Left kidney (tissue), 2 donors: ENCODE data around the gene KRTAP1-4. TPM values are rescaled to one million over a fixed set of nuclear protein-coding genes. Genes with fewer than 3 reads are reported as not detected.
"Not testable (repeated sequence)": the region's sequence is repeated elsewhere in the genome, so short reads cannot be mapped to it uniquely, and the experiment has no call there.

Experiments
- DNase-seq: peaks from one replicate; pipeline ENCODE4 v3.0.0-alpha.2; 2013
- polyA plus RNA-seq: library from polyadenylated mRNA; unstranded; fragments of 120-200 nt; gene quantifications from one replicate; pipeline ENCODE4 v1.2.1, GENCODE V29; 2013; ENCODE audit not compliant: insufficient read length

The KRTAP1-4 gene
- polyA plus RNA-seq, 1 donor: not detected

DNA sequence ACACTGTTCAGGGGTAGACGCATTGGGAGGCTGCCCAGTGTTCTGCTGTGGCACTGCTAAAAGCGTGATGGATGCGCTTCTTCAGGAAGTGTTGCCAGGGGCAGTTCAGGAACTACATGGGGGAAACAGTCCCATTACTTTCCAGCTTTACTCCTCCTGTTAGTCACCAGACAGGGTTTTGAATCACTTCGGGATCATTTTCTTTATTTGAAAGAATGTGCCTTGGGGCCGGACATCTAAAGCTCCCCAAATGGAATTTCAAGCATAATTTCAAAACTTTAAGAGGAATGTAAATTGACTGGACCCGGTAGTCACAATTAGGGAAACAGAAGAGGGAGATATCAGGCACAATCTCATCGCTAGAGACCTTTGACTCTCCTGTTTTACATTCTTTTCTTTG lies 18.4 kb upstream of the KRTAP1-4 start:
- no peak for DNase-seq

DNA sequence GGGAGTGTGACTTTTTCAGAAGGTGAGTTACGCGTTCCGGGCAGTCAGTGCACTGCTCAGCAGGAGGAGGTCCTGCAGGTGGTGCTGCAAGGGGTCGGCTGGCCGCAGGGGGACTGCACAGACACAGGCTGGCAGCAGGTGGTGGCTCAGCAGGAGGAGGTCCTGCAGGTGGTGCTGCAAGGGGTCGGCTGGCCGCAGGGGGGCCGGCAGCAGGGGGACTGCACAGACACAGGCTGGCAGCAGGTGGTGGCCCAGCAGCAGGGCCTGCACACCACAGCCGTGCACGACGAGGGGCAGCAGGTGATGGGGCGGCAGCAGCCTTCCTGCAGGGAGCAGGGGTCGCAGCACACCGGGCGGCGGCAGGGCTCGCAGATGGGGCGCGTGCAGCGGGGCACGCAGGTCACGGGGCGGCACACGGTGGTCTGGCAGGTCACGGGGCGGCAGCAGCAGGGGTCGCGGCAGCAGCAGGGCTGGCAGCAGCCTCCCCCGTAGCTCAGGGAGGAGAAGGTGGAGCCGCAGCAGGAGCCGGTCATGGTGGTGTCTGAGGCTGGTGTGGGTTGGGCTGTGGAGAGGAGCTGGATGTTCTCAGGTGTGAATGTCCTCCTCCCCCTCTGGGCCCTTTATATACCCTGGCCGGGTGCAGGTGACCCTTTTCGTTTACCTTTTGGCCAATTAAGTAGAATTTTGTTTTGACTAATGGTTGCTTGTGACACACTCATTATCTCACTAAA lies 16.9 kb upstream of the KRTAP1-4 start, which contains the start of gene KRTAP2-1:
Gene KRTAP2-1 (minus strand): TSS at position 582 of the 731 bp plus-strand sequence. CDS start 49 bp downstream, at position 533.
- not testable (repeated sequence) for DNase-seq

- DNase-seq: no peak
These were observed 13.0 kb upstream of the KRTAP1-4 start for GRCh38 chr17:41042953-41043352.

GRCh38 chr17:41040783-41041571 lies 11.0 kb upstream of the KRTAP1-4 start, which contains the start of gene KRTAP1-1:
TSS of gene KRTAP1-1 (minus strand) at chr17:41041450. CDS start at chr17:41041397, 53 bp downstream.
- not testable (repeated sequence) for DNase-seq

GRCh38 chr17:41037853-41038350 lies 7.9 kb upstream of the KRTAP1-4 start:
- no peak for DNase-seq

- DNase-seq: not testable (repeated sequence)
These were observed 4.4 kb upstream of the KRTAP1-4 start, which contains the start of gene KRTAP1-3 for GRCh38 chr17:41034346-41034935. TSS of gene KRTAP1-3 (minus strand) at chr17:41034874. CDS start at chr17:41034821, 53 bp downstream.

- no peak for DNase-seq
These were observed 3.1 kb downstream of the KRTAP1-4 start, which contains the start of gene KRTAP1-5 for GRCh38 chr17:41026715-41027471. TSS of gene KRTAP1-5 (minus strand) at chr17:41027208. CDS start at chr17:41027155, 53 bp downstream.

- DNase-seq: no peak
These were observed 5.3 kb downstream of the KRTAP1-4 start for GRCh38 chr17:41024697-41025096.

DNA sequence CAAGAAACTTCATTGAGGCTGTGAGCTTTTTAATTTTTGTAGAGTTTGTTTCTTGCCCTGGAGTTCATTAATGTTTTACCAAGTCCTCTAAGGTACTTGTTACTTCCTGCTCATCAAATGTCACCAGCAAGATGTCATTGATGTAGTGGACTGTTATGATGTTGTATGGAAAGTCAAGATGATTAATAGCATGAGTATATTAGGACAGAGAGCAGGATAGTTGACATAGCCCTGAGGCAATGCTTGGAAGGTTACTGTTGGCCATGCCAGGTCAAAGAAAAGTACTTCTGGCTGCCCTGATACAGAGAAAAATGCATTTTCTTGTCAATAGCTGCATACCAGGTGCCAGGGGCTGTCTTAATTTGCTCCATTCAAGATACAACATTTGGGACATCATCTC lies 9.7 kb downstream of the KRTAP1-4 start:
- DNase-seq: no peak

GRCh38 chr17:41019415-41019814 lies 10.6 kb downstream of the KRTAP1-4 start:
- DNase-seq: no peak

DNA sequence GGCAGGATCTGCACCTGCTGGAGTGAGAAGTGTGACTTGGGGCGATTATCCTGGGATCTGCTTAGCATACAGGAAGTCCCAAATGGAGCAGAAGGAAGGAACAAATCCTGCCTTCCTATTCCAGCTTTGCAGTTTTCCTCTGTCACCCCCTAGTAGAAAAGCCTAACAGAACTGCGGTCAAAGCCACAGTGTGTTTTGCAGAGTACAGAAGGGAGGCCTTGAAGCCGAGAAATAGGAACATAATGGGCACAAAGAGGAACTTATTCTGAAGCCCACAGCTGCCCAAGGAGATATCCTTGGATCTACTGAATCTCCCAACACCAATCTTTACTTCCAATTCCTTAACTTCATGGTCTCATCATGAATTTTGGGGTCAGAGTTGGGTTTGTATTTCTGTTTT lies 11.5 kb downstream of the KRTAP1-4 start:
- no peak for DNase-seq

- no peak for DNase-seq
These were observed 13.3 kb downstream of the KRTAP1-4 start for GRCh38 chr17:41016578-41017215.

DNA sequence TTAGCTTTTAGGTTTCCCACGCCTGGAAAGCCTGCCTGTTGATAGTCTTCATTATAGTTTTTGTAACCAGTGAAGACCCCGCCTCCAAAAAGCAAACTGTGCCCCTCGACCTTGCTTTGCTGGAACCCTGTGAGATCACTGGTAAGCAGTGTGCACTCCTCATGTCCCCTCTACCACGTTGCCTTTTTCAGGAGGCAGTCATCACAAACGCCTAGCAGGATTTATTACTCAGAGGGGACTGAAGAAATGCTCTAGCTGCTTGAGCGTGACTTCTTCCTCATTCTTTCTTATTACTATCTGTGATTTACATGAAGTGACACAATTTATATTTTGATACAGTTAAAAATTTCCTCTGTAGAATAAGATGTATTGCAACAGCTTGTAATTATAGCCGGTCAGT lies 14.5 kb downstream of the KRTAP1-4 start:
- no peak for DNase-seq

DNA sequence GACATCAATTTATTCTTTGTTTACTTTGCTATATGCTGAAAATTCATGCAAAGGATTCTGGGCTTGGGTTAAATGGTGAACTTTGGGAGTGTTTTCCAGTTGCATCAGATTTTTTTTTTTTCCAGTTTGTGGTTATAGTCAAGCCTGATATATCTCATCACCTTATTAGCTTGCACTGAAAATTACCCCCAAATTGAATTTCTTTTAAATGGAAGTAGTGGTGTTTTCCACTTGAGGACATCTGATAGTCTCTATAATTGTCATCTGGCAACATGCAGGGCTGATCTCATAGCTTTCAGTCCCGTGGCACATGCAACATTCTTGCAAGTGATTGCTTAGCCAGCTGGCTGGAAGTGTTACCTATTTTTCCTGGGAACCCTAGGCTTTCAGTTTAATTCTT lies 16.4 kb downstream of the KRTAP1-4 start:
- no peak for DNase-seq

- no peak for DNase-seq
These were observed 16.8 kb downstream of the KRTAP1-4 start for GRCh38 chr17:41013181-41013580.

DNA sequence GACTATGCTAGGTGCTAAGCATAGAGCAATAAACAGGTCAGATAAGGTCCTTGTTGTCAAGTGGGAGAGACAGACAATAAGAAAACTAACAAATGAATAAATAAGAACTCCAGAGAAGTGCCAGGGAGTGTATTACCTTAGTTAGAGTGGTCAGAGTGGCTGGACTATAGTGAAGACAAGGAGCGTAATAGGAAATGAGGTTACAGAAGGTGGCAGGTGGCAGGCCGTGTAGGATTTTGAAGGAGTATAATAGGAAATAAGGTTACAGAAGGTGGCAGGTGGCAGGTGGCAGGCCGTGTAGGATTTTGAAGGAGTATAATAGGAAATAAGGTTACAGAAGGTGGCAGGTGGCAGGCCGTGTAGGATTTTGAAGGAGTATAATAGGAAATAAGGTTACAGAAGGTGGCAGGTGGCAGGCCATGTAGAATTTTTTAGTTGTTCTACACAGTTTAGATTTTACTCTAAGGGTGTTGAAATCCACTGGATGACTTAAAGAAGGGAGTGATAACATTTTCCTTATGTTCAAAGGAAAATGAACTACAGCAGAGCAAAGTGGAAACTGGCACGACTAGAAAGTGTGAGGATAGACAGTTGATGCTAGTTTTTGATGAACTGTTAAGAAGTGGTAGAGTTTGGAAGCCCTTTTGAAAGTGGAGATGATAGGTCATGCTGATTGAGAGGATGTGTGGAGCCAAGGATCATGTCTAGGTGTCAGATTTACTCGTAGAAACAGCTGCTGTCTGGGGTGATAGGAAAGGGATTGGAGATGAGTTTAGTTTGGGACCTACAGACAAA lies 17.5 kb downstream of the KRTAP1-4 start:
- no peak for DNase-seq

DNA sequence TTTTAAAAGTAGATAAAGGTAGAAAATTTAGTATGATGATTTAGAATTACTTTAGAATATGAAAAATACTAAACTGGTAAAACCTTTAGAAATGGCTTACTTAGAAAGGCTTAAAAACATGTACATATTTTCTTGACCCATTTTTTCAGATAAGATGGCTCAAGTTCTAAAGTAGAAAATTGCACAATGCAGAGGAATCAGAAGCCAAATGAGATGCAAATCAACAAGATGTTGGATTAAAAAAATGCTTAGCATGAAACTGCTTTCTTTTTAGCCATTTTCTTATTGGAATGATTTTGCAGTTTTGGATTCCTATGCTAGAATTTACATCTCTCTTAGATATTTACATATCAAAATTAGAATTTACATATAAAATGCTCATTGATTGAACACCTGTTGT lies 19.6 kb downstream of the KRTAP1-4 start:
- DNase-seq: no peak

- no peak for DNase-seq
These were observed 20.1 kb downstream of the KRTAP1-4 start for GRCh38 chr17:41009936-41010335.

DNA sequence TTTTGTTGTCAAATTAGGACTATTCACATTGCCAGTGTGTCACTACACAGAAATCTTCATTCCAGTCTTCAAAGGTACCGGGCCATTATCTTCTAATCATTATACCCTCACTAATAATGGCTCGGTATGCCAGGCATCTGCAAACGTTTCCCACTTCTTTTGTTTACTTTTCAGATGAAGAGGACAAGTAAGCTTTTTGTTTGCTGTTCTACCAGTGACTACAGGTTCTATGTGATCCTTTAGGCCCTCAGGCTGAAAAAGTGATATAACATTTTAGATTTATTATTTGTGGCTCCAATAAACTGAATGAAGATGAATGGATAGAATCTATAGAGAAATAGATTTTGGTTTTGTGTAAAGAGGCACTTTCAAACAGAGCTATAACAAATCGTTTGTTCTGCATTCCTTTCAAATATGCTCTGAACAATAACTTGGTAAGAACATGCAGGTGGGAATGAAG lies 20.7 kb downstream of the KRTAP1-4 start:
- no peak for DNase-seq

DNA sequence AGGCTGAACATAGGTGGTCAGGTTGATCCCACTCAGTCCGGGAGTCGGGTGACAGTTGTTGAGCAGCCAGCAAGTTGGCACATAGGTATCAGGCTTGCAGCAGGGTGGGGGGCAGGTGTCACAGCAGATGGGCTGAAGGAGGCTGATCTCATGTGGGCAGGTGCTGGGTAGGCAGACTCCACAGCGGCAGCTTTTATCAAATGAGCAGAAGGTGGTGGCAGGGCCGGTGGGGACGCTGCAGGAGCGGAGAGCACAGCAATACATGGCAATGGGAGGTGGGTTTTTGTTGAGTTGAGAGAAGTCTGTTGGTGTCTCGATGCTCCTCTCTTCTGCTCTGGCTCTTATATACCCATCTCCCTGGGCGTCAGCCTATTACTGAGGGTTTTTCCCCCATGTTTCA lies 21.2 kb downstream of the KRTAP1-4 start, which contains the start of gene KRTAP3-1:
Gene KRTAP3-1 (minus strand): TSS at position 318 of the 400 bp plus-strand sequence. CDS start 54 bp downstream, at position 264.
- no peak for DNase-seq
